ENCODE measurements around the gene PLCD1.

DNA sequence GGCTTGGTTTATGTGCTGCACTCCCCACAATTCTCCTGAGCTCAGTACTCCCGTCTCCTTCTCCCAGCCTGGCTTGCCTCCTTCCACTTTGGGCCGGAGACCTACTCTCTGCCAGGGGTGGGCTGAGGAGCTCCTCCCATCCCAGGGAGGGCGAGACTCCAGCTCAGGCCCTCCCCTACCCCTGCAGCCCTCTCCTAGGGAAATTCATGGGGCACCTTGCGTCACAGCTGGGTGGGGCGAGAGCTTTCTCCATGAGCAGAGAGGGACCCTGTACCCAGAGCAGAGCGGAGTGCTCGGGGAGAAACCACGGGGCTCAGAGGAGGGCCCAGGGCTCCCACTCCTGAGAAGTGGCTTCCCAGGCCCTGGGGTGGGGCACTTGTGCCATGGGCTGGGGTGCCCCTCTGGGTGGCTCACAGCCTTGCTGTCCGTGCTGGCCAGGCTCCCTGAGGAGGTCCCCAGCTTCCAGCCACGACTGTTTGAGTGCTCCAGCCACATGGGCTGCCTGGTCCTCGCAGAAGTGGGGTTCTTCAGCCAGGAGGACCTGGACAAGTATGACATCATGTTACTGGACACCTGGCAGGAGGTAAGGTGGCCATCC is 25.5 kb downstream of the PLCD1 start:
- no peak for TF ChIP-seq CTCF (IDR thresholded peaks at IDR 0.05; ENCODE audit: insufficient read depth, low read depth, low read length)
- no peak for TF ChIP-seq EZH2 (IDR thresholded peaks at IDR 0.05; ENCODE audit: insufficient read depth, low read length)
